ENCODE data around the gene IL12RB2.
"Not testable (repeated sequence)": the region's sequence is repeated elsewhere in the genome, so short reads cannot be mapped to it uniquely, and the experiment has no call there.

Gene IL12RB2

DNA sequence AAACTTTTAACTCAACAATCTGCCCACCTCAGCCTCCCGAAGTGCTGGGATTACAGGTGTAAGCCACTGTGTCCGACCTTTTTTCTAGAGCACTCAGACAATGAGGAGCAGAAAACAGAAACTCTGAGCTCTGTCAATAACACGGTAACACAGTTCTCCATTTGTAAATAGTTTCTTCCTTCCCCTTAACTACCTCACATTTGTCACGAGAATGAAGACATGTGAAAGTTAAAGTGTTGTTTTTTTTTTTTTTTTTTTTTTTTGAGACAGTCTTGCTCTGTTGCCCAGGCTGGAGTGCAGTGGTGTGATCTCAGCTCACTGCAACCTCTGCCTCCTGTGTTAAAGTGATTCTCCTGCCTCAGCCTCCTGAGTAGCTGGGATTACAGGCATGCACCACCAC lies 110.1 kb downstream of the IL12RB2 start:
- DNase-seq (ENCODE audit: insufficient read length, low spot score); FAIRE-seq: not testable (repeated sequence)
- 0 out of 2 replicates have a peak, but pooled peaks have one; percentile 23 for TF ChIP-seq POLR2A (IDR thresholded peaks at IDR 0.05; ENCODE audit: low read depth, low read length)

GRCh38 chr1:67418839-67419586 lies 111.3 kb downstream of the IL12RB2 start:
- FAIRE-seq, result no peak
- no peak for DNase-seq (ENCODE audit: insufficient read length, low spot score)
- TF ChIP-seq POU2F2 (IDR thresholded peaks at IDR 0.05; ENCODE audit: low read depth, low read length), result no peak
- no peak for TF ChIP-seq POLR2AphosphoS5 (IDR thresholded peaks at IDR 0.05; ENCODE audit: low read depth, low read length)
- no peak for TF ChIP-seq POLR2A (IDR thresholded peaks at IDR 0.05; ENCODE audit: low read depth, low read length)
- TF ChIP-seq TAF1 (IDR thresholded peaks at IDR 0.05; ENCODE audit: low read depth, low read length), result no peak
- no peak for TF ChIP-seq PAX5 (IDR thresholded peaks at IDR 0.05; ENCODE audit: insufficient read depth, low read length, severe bottlenecking)

- DNase-seq (ENCODE audit: insufficient read length, low spot score) (no peak), FAIRE-seq (no peak)
- no peak for TF ChIP-seq SPI1 (IDR thresholded peaks at IDR 0.05; ENCODE audit: low read depth, low read length)
- no peak for TF ChIP-seq TAF1 (IDR thresholded peaks at IDR 0.05; ENCODE audit: low read depth, low read length)
Measured at GRCh38 chr1:67420835-67421492, 113.3 kb downstream of the IL12RB2 start.

GRCh38 chr1:67427465-67427864 lies 119.8 kb downstream of the IL12RB2 start:
- no peak for DNase-seq (ENCODE audit: insufficient read length, low spot score)
- no peak for TF ChIP-seq POU2F2 (IDR thresholded peaks at IDR 0.05; ENCODE audit: low read depth, low read length)
- TF ChIP-seq PAX5 (IDR thresholded peaks at IDR 0.05; ENCODE audit: insufficient read depth, low read length, severe bottlenecking), result no peak
- no peak for TF ChIP-seq POLR2AphosphoS5 (IDR thresholded peaks at IDR 0.05; ENCODE audit: low read depth, low read length)
- no peak for TF ChIP-seq POLR2A (IDR thresholded peaks at IDR 0.05; ENCODE audit: low read depth, low read length)
- no peak for TF ChIP-seq SPI1 (IDR thresholded peaks at IDR 0.05; ENCODE audit: low read depth, low read length)
- no peak for TF ChIP-seq TAF1 (IDR thresholded peaks at IDR 0.05; ENCODE audit: low read depth, low read length)
- FAIRE-seq, result no peak

GRCh38 chr1:67427947-67428346 lies 120.3 kb downstream of the IL12RB2 start:
- no peak for TF ChIP-seq POU2F2 (IDR thresholded peaks at IDR 0.05; ENCODE audit: low read depth, low read length)
- no peak for TF ChIP-seq POLR2A (IDR thresholded peaks at IDR 0.05; ENCODE audit: low read depth, low read length)
- no peak for TF ChIP-seq POLR2AphosphoS5 (IDR thresholded peaks at IDR 0.05; ENCODE audit: low read depth, low read length)
- no peak for TF ChIP-seq SPI1 (IDR thresholded peaks at IDR 0.05; ENCODE audit: low read depth, low read length)
- TF ChIP-seq PAX5 (IDR thresholded peaks at IDR 0.05; ENCODE audit: insufficient read depth, low read length, severe bottlenecking), result no peak
- TF ChIP-seq TAF1 (IDR thresholded peaks at IDR 0.05; ENCODE audit: low read depth, low read length), result no peak
- FAIRE-seq (peak; percentile 5), DNase-seq (ENCODE audit: insufficient read length, low spot score) (no peak)

DNA sequence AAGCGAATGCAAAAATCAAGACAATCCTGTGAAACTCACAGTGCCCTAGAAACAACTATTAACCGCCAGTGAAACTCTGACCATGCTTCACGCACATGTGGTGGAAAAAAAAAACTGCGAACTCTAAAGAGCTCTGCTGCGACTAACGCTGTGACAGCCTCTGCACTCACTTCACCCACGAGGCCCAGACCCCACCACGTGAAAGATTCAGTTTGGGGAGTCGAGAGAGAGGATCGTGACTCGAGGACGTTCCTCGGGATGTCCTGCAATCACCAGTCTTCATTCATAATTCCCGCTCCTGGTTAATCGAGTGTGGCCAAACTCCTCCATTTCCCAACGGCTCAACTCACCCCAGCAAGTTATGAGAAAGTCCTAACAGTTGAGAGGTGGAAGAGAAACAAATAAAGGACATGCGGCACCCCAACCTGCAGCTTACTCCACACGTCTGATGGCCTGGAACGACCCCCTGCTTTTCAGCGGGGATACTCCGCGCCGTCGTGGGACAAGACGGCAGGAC lies 121.4 kb downstream of the IL12RB2 start:
- TF ChIP-seq PAX5 (IDR thresholded peaks at IDR 0.05; ENCODE audit: insufficient read depth, low read length, severe bottlenecking), result peak; percentile 6
- no peak for TF ChIP-seq POU2F2 (IDR thresholded peaks at IDR 0.05; ENCODE audit: low read depth, low read length)
- TF ChIP-seq POLR2A (IDR thresholded peaks at IDR 0.05; ENCODE audit: low read depth, low read length), result peak; percentile 67; the same call in 1 of the 2 replicates
- TF ChIP-seq TAF1 (IDR thresholded peaks at IDR 0.05; ENCODE audit: low read depth, low read length), result peak; percentile 52; the same call in 1 of the 2 replicates
- no peak for TF ChIP-seq SPI1 (IDR thresholded peaks at IDR 0.05; ENCODE audit: low read depth, low read length)
- TF ChIP-seq POLR2AphosphoS5 (IDR thresholded peaks at IDR 0.05; ENCODE audit: low read depth, low read length), result no peak
- FAIRE-seq (peak; percentile 40), DNase-seq (ENCODE audit: insufficient read length, low spot score) (no peak)

DNA sequence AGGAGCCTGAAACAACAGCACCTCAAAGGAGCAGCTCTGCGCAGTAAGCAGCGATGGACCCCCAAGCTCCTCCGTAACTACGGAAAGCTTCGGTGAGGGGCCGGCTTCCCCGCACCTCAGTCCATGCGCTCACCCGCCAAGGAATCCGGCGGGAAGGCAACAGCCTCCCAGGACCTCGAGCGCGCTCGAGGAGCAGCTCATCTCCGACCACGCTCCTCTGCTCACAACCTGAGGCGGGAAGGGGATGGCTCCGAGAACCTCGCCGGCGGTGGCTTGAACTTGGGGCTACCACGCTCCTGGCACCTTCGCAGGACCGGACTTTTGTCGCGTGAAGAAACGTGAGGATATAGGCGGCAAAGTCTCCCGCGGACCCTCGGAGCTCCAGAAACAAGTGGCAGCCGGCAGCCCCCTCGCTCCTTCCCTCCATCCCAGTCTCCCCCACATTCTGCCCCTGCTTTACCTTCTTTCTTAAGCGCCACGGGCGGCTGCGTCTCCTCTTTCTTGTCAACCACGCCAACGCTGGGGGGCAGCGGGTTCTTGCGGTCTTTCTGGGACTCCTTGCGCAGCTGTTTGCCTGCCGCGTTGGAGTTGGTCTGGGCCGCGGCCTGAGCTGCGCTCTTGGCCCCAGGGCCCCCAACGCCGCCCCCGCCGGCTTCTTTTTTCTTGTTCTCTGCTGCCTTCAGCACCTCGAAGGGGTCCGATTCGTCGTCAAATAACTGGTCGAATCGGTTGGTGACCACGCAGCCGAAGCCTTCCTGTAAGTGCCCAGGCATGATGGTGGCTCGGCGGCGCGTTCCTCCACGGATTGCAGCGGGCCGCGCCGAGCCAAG lies 122.1 kb downstream of the IL12RB2 start:
- FAIRE-seq (peak; percentile 52), DNase-seq (ENCODE audit: insufficient read length, low spot score) (no peak)
- TF ChIP-seq TAF1 (IDR thresholded peaks at IDR 0.05; ENCODE audit: low read depth, low read length), result peak; percentile 83; the same call in 1 of the 2 replicates
- TF ChIP-seq POLR2A (IDR thresholded peaks at IDR 0.05; ENCODE audit: low read depth, low read length), result no peak

- peak; percentile 23; the same call in 1 of the 2 replicates for TF ChIP-seq SPI1 (IDR thresholded peaks at IDR 0.05; ENCODE audit: low read depth, low read length)
- peak; percentile 9 for TF ChIP-seq PAX5 (IDR thresholded peaks at IDR 0.05; ENCODE audit: insufficient read depth, low read length, severe bottlenecking)
- TF ChIP-seq POU2F2 (IDR thresholded peaks at IDR 0.05; ENCODE audit: low read depth, low read length), result peak; percentile 64
- no peak for TF ChIP-seq POLR2AphosphoS5 (IDR thresholded peaks at IDR 0.05; ENCODE audit: low read depth, low read length)
- TF ChIP-seq POLR2A (IDR thresholded peaks at IDR 0.05; ENCODE audit: low read depth, low read length), result peak; percentile 62
- TF ChIP-seq TAF1 (IDR thresholded peaks at IDR 0.05; ENCODE audit: low read depth, low read length), result no peak; the same call in 1 of the 2 replicates
- FAIRE-seq (peak; percentile 99), DNase-seq (ENCODE audit: insufficient read length, low spot score) (peak; percentile 79)
Measured at GRCh38 chr1:67430358-67431155, 122.9 kb downstream of the IL12RB2 start, which contains the start of gene SERBP1. SERBP1 (minus strand) TSS chr1:67430402; CDS start chr1:67430300, 102 bp downstream.

Measured in GM12891 (cell line).